NT2/D1 (cell line): Measurements from ENCODE around the gene EXOC1.

ENCODE experiments used
- SUZ12 ChIP-seq: IDR thresholded peaks from 2 replicates; pipeline ENCODE4 v1.6.1; 2011; ENCODE audit not compliant: insufficient read length, insufficient read depth; ENCODE audit errors: extremely low read depth
- YY1 ChIP-seq: IDR thresholded peaks from 2 replicates; pipeline ENCODE4 v1.6.1; 2011; ENCODE audit not compliant: insufficient read length, insufficient read depth
- ZNF274 ChIP-seq: IDR thresholded peaks from 2 replicates; pipeline ENCODE4 v1.6.1; 2011; ENCODE audit warnings: mild to moderate bottlenecking, low read depth, low read length

DNA sequence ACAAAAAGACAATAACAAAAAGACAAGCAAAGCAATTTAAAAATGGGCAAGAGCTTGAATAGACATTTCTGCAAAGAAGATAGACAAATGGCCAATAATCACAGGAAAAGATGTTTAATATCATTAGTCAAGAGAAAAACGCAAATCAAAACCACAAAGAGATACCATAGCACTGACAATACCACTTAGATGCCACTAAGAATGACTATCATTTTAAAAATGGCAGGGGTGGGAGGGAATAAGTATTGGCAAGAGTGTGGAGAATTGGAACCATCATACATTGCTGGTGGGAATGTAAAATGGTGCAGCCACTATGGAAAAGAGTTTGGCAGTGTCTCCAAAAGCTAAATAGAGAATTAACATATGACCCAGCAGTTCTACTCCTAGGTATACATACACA, 15.1 kb upstream of the EXOC1 start:
- no peak for TF ChIP-seq YY1
- no peak for TF ChIP-seq ZNF274
- TF ChIP-seq SUZ12: no peak
